ENCODE measurements around the gene ASAP3.

The ASAP3 gene

DNA sequence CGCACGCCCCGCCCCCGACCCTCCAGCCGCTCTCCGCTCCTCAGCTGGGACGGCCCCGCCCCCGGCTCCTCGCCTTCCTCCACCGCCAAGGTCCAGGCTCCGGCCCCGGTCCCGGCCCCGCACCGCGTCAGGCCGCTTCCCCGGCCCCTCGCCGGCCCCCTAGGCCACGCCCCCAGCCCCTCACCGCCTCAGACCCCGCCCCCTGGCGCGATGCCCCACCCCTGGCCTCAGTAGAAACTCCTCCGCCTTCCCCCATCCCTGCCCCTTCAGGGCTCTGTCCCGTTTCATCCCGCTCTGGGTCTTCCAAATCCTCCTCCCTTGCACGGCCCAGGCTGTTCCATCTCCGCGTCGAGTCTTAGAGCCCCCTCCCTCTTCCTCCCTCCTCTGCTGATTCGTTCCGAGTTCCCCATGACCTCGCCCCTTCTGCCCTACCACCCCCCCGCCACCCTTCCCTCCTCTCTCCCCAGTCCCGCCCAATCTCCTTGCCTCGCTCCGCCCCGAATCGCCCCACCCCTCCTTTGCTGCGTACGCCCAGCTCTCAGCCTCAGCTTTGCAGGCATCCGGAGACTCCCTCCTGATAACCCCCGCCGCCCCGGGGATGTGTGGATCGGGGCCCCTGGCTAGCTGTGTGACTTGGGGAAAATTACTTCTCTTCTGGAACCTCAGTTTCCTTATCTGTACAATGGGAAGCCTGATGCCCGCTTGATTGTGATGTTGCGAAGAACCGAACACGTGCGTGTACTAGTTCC lies 448 bp upstream of the ASAP3 start:
- DNase-seq: peak; percentile 93 to 96
- Histone ChIP-seq H3K4me1 (peaks cover 0 to 34% (median 11%) of the 10 kb centered on the region in 4 donors), H3K9me3 (no peaks in the 10 kb centered on the region), H3K36me3 (no peaks in the 10 kb centered on the region), H3K27me3 (no peaks in the 10 kb centered on the region), H3K27ac (peak overlapping the region; percentile 84 to 90), H3K4me3 (peak overlapping the region; percentile 81 to 88)
- TF ChIP-seq, protein P1, sequence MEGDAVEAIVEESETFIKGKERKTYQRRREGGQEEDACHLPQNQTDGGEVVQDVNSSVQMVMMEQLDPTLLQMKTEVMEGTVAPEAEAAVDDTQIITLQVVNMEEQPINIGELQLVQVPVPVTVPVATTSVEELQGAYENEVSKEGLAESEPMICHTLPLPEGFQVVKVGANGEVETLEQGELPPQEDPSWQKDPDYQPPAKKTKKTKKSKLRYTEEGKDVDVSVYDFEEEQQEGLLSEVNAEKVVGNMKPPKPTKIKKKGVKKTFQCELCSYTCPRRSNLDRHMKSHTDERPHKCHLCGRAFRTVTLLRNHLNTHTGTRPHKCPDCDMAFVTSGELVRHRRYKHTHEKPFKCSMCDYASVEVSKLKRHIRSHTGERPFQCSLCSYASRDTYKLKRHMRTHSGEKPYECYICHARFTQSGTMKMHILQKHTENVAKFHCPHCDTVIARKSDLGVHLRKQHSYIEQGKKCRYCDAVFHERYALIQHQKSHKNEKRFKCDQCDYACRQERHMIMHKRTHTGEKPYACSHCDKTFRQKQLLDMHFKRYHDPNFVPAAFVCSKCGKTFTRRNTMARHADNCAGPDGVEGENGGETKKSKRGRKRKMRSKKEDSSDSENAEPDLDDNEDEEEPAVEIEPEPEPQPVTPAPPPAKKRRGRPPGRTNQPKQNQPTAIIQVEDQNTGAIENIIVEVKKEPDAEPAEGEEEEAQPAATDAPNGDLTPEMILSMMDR (IDR thresholded peaks at IDR 0.05): no peak
- intact Hi-C loops (cut with DNase I; ENCODE audit: low total_unique reads): loop anchor here (5.0 kb wide), 1 partner anchor 57 kb away; no protein-coding TSS in a partner anchor

DNA sequence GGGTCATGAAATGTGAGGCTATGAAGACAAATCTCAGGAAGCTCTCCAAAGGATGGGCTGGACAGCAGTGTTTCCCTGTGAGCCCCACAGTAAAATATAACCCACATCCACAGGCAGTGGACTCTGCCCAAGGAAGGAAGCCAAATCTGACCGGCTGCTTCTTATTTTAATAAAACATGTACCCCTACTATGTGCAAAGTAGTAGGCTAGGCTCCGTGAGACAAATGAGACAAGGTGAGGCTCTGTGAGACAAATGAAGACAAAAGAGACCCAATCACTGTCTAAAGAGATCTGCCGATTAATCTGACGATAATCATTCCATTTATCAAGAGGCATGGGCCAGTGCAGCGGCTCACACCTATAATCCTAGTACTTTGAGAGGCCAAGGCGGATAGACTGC lies 2.1 kb downstream of the ASAP3 start:
- no peaks in the 10 kb centered on the region for H3K36me3 ChIP-seq
- no peak overlapping the region for H3K27ac ChIP-seq
- TF ChIP-seq, protein P1 (IDR thresholded peaks at IDR 0.05): no peak

DNA sequence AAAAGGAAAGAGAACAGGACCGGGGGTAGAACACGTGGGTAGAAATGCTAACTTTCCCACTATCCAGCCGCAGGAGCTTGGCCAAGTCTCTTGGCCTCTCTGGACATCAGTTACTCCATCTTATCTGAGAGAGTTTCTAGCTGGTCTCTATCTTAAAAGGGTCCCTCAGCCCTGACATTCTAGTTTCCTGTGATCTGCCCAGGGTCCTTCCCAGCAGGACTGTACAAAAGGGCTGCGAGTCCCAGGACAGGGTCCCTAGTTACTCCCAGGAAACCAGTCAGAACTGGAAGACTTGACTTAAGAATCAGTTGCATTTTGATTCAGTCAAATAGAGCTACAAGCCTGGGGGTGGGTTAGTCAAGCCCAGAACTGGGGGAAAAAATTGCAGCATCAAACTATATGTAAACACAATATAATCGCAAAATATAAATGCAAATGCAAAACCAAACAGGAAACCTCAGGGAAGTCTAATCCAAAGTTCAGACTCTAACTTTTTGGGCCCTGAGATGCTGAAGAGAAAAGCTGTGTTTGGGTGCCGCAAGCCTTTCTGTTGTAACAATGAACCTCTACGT lies 2.9 kb downstream of the ASAP3 start:
- no peak for DNase-seq
- H3K36me3 ChIP-seq: no peaks in the 10 kb centered on the region
- intact Hi-C loops (cut with DNase I; ENCODE audit: low total_unique reads): loop anchor here (5.0 kb wide), 1 partner anchor 54 kb away; no protein-coding TSS in a partner anchor
- no peak overlapping the region for H3K27ac ChIP-seq
- TF ChIP-seq, protein P1 (IDR thresholded peaks at IDR 0.05): no peak
- H3K4me1 ChIP-seq: peaks cover 0 to 43% (median 16%) of the 10 kb centered on the region in 4 donors
- H3K9me3 ChIP-seq: no peaks in the 10 kb centered on the region
- H3K4me3 ChIP-seq: no peak overlapping the region
- H3K27me3 ChIP-seq: no peaks in the 10 kb centered on the region

More for the DNA sequence above, 2.1 kb downstream of the ASAP3 start:
- DNase-seq: no peak
- H3K4me1 ChIP-seq: peaks cover 0 to 43% (median 16%) of the 10 kb centered on the region in 4 donors
- H3K4me3 ChIP-seq: no peak overlapping the region
- no peaks in the 10 kb centered on the region for H3K9me3 ChIP-seq
- intact Hi-C loops (cut with DNase I; ENCODE audit: low total_unique reads): loop anchor here (5.0 kb wide), 1 partner anchor 55 kb away; no protein-coding TSS in a partner anchor
- no peaks in the 10 kb centered on the region for H3K27me3 ChIP-seq

DNA sequence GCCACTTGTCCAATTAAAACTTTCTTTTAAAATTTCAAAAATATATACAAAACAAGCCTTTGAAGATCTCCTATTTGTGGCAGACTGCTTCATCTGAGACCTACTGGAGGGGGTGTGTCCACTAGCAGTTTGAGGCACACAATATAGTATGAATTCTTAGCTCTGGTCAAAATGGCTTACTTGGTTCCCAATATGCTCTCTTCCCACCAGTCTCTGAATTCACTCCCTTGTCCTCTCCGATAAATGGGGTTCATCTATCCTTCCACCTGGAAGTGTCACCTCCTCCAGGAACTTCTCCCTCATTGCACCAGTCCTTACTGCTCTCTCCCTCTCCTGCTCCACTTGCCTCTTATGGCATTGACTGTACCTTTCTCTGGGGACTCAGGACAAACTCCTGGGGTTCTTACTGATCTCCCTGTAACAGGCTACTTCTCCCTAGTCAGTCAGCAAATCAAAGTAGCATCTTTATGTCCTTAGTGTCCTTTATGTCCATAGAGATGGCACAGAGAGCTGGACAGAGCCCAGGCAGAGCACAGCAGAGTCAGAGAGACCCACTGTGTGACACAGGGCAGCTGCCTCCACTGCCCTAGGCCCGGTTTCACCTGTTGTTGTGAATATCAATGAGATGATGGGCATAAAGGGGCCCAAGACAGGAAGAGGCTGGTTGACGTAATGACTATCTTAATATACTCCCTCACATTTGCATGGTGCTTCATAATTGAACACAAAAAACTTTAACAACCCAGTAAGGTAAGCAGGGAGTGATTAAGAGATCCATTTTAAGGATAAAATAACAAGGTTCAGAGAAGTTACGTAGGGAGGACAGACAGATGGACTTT lies 3.6 kb downstream of the ASAP3 start:
- Histone ChIP-seq H3K9me3 (no peaks in the 10 kb centered on the region), H3K36me3 (no peaks in the 10 kb centered on the region), H3K27me3 (no peaks in the 10 kb centered on the region), H3K4me3 (no peak overlapping the region), H3K27ac (no peak overlapping the region), H3K4me1 (peaks cover 0 to 43% (median 20%) of the 10 kb centered on the region in 4 donors)
- TF ChIP-seq, protein P1 (IDR thresholded peaks at IDR 0.05): no peak
- intact Hi-C loops (cut with DNase I; ENCODE audit: low total_unique reads): loop anchor here (5.0 kb wide), 1 partner anchor 53 kb away; no protein-coding TSS in a partner anchor
- no peak for DNase-seq

DNA sequence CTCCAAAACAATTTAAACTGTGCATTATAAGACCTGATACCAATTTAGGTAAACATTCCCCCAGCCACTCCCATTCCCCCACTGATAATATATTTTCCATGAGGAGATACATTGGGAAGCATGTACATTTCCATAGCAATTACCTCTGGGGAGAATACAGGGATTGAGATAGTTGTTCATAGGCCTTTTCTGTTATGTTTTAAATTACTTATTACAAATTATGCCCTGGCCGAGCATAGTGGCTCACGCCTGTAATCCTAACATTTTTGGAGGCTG lies 4.4 kb downstream of the ASAP3 start:
- no peaks in the 10 kb centered on the region for H3K27me3 ChIP-seq
- no peaks in the 10 kb centered on the region for H3K36me3 ChIP-seq
- TF ChIP-seq, protein P1 (IDR thresholded peaks at IDR 0.05): no peak
- peaks cover 0 to 47% (median 23%) of the 10 kb centered on the region in 4 donors for H3K4me1 ChIP-seq
- DNase-seq: no peak
- no peak overlapping the region for H3K4me3 ChIP-seq
- H3K27ac ChIP-seq: peak overlapping the region; percentile 23 to 26
- intact Hi-C loops (cut with DNase I; ENCODE audit: low total_unique reads): no loop called here
- no peaks in the 10 kb centered on the region for H3K9me3 ChIP-seq
